NCI-H82 treated with DMSO at 0.1 percent for 48 hours (cell line): ENCODE measurements around the gene ITIH2.
"Not testable (repeated sequence)": the region's sequence is repeated elsewhere in the genome, so short reads cannot be mapped to it uniquely, and the experiment has no call there.

Experiments used
- DNase-seq: peaks from one replicate; lab custom pipeline; 2025; ENCODE audit not compliant: unreplicated experiment; lab: John Stamatoyannopoulos, UW

Gene ITIH2

GRCh38 chr10:7696545-7696944, 6.6 kb upstream of the ITIH2 start:
- no peak for DNase-seq

- no peak for DNase-seq
Measured at GRCh38 chr10:7697426-7697825, 5.7 kb upstream of the ITIH2 start.

- no peak for DNase-seq
Measured at GRCh38 chr10:7700577-7701125, 2.5 kb upstream of the ITIH2 start.

GRCh38 chr10:7701158-7701742, 1.9 kb upstream of the ITIH2 start:
- no peak for DNase-seq

GRCh38 chr10:7702288-7702812, 766 bp upstream of the ITIH2 start:
- no peak for DNase-seq

GRCh38 chr10:7704071-7705016, 1.2 kb downstream of the ITIH2 start:
- no peak for DNase-seq

- DNase-seq = no peak
Measured at GRCh38 chr10:7705341-7705740, 2.2 kb downstream of the ITIH2 start.

GRCh38 chr10:7706534-7707073, 3.5 kb downstream of the ITIH2 start:
- no peak for DNase-seq

- no peak for DNase-seq
Measured at GRCh38 chr10:7707102-7707501, 4.0 kb downstream of the ITIH2 start.

GRCh38 chr10:7707858-7708622, 4.9 kb downstream of the ITIH2 start:
- no peak for DNase-seq

GRCh38 chr10:7708832-7709231, 5.7 kb downstream of the ITIH2 start:
- DNase-seq = no peak

GRCh38 chr10:7710446-7710845, 7.3 kb downstream of the ITIH2 start:
- DNase-seq = no peak

GRCh38 chr10:7711075-7711474, 8.0 kb downstream of the ITIH2 start:
- DNase-seq = not testable (repeated sequence)

GRCh38 chr10:7715515-7715914, 12.4 kb downstream of the ITIH2 start:
- no peak for DNase-seq

GRCh38 chr10:7717767-7718166, 14.7 kb downstream of the ITIH2 start:
- DNase-seq = no peak

GRCh38 chr10:7718685-7719084, 15.6 kb downstream of the ITIH2 start:
- DNase-seq = no peak

GRCh38 chr10:7720478-7720877, 17.4 kb downstream of the ITIH2 start:
- no peak for DNase-seq

- no peak for DNase-seq
Measured at GRCh38 chr10:7722927-7723529, 19.9 kb downstream of the ITIH2 start.

- no peak for DNase-seq
Measured at GRCh38 chr10:7734821-7735220, 31.7 kb downstream of the ITIH2 start.
